ENCODE results near the gene DHX16.

DHX16 gene

DNA sequence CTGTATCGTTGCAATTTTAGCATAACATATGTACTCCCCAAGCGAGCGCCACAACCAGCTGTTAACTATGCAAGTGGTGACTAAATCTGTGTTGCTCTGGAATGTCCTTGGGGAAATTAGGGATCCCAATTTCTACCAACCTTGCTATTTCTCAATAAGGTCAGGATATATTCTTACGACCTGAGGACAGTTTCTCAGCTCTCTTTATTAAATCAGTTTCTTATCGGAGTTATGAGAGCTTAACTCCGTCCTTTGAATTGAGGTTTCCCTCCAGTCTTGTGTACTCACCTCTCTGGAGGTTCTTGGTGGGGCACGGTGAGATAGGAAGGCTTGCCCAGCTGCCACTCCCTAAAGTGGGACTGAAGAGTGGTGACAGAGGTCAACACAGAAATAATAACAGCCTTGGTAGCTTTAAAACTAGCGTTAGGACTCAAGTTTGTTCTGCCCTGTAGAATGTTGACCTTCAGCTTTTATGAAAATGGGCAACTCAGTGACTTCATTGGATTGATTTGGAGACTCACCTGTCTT is 54.5 kb downstream of the DHX16 start:
- DNase-seq: peak; percentile 46
- H3K9me2 ChIP-seq (replicated peaks; ENCODE audit: insufficient read depth, low read length): no peaks in the 10 kb centered on the region
- H3K9me3 ChIP-seq (replicated peaks; ENCODE audit: insufficient read depth, low read length): no peaks in the 10 kb centered on the region
- H3K9ac ChIP-seq (ENCODE audit: low read length): peak overlapping the region; percentile 88
- 0 out of 2 replicates have a peak overlapping the region, but pooled peaks have one; percentile 54 for H2AFZ ChIP-seq (ENCODE audit: low read length)
- H3K79me2 ChIP-seq (ENCODE audit: low read length): peaks cover 57% of the 10 kb centered on the region
- H3K4me3 ChIP-seq (ENCODE audit: low read length): peak overlapping the region; percentile 80
- H4K20me1 ChIP-seq (ENCODE audit: insufficient read depth, low read length): no peaks in the 10 kb centered on the region; the same call in 1 of the 2 replicates
- peaks cover 34% of the 10 kb centered on the region for H3F3A ChIP-seq (ENCODE audit: insufficient read depth, low read length)
- peaks cover 8% of the 10 kb centered on the region; the same call in 1 of the 2 replicates for H3K4me1 ChIP-seq (ENCODE audit: low read length)
- no peak for TF ChIP-seq CTCF (IDR thresholded peaks at IDR 0.05; ENCODE audit: low read length)
- TF ChIP-seq EZH2 (optimal IDR thresholded peaks at IDR 0.05; ENCODE audit: low read depth, low read length): no peak
- no peak for TF ChIP-seq EZH2phosphoT487 (IDR thresholded peaks at IDR 0.05; ENCODE audit: low read length)
- peak overlapping the region; percentile 75 for H3K4me2 ChIP-seq (ENCODE audit: low read depth, low read length)
- H3K36me3 ChIP-seq (replicated peaks; ENCODE audit: insufficient read depth, low read length): peaks cover 10% of the 10 kb centered on the region
- H3K27me3 ChIP-seq (replicated peaks; ENCODE audit: insufficient read depth, low read length): no peaks in the 10 kb centered on the region
- H3K27ac ChIP-seq (ENCODE audit: low read length): peak overlapping the region; percentile 96

DNA sequence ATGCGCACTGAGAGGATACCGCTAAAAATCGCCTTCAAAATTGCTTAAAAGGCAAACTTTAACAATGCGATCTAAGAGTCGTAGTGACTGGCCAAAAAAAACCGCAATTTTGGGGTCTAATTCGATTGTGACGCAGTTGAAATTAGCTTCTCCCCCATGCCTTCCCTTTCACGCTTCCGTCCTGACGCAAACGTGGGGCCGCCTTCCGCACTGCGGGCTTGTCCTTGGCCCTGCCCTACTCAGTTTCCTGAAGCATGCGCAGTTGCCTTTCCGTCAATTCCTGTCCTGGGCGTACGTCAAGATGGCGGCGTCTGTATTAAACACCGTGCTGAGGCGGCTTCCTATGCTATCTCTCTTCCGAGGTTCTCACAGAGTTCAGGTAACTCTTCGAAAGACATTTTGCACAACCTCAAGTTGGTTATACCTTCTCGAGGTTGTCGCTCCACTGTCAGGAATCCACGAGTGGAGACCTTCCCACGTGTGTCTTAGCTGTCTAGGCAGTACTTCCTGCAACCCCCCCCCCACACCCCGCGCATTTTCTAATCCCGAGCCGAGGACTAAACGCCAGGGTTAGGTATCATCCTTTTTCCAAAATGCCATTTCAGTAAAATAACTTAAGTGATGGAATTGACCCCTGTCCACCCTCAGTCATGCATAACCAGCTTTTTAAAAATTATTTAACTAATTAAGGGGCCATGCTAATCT is 55.1 kb downstream of the DHX16 start, which contains the start of gene MRPS18B:
Gene MRPS18B, plus strand, starts transcription at position 276 of the 705 bp plus-strand sequence. Its CDS starts 26 bp downstream, at position 302.
- H3K27ac ChIP-seq (ENCODE audit: low read length): peak within 1 kb of the TSS; percentile 96
- TF ChIP-seq CTCF (IDR thresholded peaks at IDR 0.05; ENCODE audit: low read length) (no peak), EZH2phosphoT487 (IDR thresholded peaks at IDR 0.05; ENCODE audit: low read length) (no peak)
- peaks cover 63% of the 10 kb centered on the region for H3K79me2 ChIP-seq (ENCODE audit: low read length)
- peak within 1 kb of the TSS; percentile 100 for H3K9ac ChIP-seq (ENCODE audit: low read length)
- peak within 1 kb of the TSS; percentile 95 for H3K4me3 ChIP-seq (ENCODE audit: low read length)
- H3K9me2 ChIP-seq (replicated peaks; ENCODE audit: insufficient read depth, low read length): no peaks in the 10 kb centered on the region
- peaks cover 8% of the 10 kb centered on the region; the same call in 1 of the 2 replicates for H3K4me1 ChIP-seq (ENCODE audit: low read length)
- peaks cover 10% of the 10 kb centered on the region for H3K36me3 ChIP-seq (replicated peaks; ENCODE audit: insufficient read depth, low read length)
- H3K9me3 ChIP-seq (replicated peaks; ENCODE audit: insufficient read depth, low read length): no peaks in the 10 kb centered on the region
- peaks cover 34% of the 10 kb centered on the region for H3F3A ChIP-seq (ENCODE audit: insufficient read depth, low read length)
- H2AFZ ChIP-seq (ENCODE audit: low read length): peak within 1 kb of the TSS; percentile 54
- no peaks in the 10 kb centered on the region for H3K27me3 ChIP-seq (replicated peaks; ENCODE audit: insufficient read depth, low read length)
- DNase-seq: peak; percentile 97
- H4K20me1 ChIP-seq (ENCODE audit: insufficient read depth, low read length): no peaks in the 10 kb centered on the region; the same call in 1 of the 2 replicates
- H3K4me2 ChIP-seq (ENCODE audit: low read depth, low read length): peak within 1 kb of the TSS; percentile 75

GRCh38 chr6:30616811-30617564 is 55.8 kb downstream of the DHX16 start, which contains the start of gene PPP1R10:
Gene PPP1R10 (minus strand): TSS chr6:30617243. CDS start chr6:30609944, 7,299 bp downstream.
- Histone ChIP-seq H3K4me2 (ENCODE audit: low read depth, low read length) (peak within 1 kb of the TSS; percentile 75), H3K27ac (ENCODE audit: low read length) (peak within 1 kb of the TSS; percentile 96), H3K27me3 (replicated peaks; ENCODE audit: insufficient read depth, low read length) (no peaks in the 10 kb centered on the region), H3K79me2 (ENCODE audit: low read length) (peaks cover 70% of the 10 kb centered on the region), H3K9ac (ENCODE audit: low read length) (peak within 1 kb of the TSS; percentile 100), H3K4me1 (ENCODE audit: low read length) (peaks cover 8% of the 10 kb centered on the region; the same call in 1 of the 2 replicates), H3F3A (ENCODE audit: insufficient read depth, low read length) (peaks cover 37% of the 10 kb centered on the region), H4K20me1 (ENCODE audit: insufficient read depth, low read length) (no peaks in the 10 kb centered on the region; the same call in 1 of the 2 replicates), H3K9me2 (replicated peaks; ENCODE audit: insufficient read depth, low read length) (no peaks in the 10 kb centered on the region), H3K9me3 (replicated peaks; ENCODE audit: insufficient read depth, low read length) (no peaks in the 10 kb centered on the region), H3K4me3 (ENCODE audit: low read length) (peak within 1 kb of the TSS; percentile 95), H3K36me3 (replicated peaks; ENCODE audit: insufficient read depth, low read length) (peaks cover 10% of the 10 kb centered on the region; the same call in 1 of the 2 replicates), H2AFZ (ENCODE audit: low read length) (peak within 1 kb of the TSS; percentile 54)
- TF ChIP-seq CTCF (IDR thresholded peaks at IDR 0.05; ENCODE audit: low read length) (no peak), EZH2 (optimal IDR thresholded peaks at IDR 0.05; ENCODE audit: low read depth, low read length) (no peak), EZH2phosphoT487 (IDR thresholded peaks at IDR 0.05; ENCODE audit: low read length) (no peak)
- peak; percentile 99 for DNase-seq
